ENCODE data around the gene PDZRN4.

PDZRN4 gene

DNA sequence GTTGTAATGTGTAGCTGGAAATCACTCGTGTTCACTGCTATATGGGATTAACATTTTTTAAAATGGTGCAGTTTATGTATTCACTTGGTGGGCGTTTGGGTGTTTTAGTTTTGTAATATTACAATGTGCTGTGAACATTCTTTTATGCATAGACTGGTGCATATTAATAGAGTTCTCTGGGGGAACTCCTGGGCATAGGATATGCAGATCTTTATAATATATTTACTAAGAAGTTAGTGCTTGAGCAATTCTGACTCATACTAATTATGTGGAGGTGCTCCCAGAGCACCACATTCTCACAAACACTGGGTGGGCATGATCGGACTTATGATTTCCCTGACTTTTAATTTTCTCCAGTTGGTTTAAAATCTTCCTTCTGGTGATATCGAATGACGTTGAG lies 342.3 kb downstream of the PDZRN4 start:
- TF ChIP-seq, protein P1, sequence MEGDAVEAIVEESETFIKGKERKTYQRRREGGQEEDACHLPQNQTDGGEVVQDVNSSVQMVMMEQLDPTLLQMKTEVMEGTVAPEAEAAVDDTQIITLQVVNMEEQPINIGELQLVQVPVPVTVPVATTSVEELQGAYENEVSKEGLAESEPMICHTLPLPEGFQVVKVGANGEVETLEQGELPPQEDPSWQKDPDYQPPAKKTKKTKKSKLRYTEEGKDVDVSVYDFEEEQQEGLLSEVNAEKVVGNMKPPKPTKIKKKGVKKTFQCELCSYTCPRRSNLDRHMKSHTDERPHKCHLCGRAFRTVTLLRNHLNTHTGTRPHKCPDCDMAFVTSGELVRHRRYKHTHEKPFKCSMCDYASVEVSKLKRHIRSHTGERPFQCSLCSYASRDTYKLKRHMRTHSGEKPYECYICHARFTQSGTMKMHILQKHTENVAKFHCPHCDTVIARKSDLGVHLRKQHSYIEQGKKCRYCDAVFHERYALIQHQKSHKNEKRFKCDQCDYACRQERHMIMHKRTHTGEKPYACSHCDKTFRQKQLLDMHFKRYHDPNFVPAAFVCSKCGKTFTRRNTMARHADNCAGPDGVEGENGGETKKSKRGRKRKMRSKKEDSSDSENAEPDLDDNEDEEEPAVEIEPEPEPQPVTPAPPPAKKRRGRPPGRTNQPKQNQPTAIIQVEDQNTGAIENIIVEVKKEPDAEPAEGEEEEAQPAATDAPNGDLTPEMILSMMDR (IDR thresholded peaks at IDR 0.05): no peak

DNA sequence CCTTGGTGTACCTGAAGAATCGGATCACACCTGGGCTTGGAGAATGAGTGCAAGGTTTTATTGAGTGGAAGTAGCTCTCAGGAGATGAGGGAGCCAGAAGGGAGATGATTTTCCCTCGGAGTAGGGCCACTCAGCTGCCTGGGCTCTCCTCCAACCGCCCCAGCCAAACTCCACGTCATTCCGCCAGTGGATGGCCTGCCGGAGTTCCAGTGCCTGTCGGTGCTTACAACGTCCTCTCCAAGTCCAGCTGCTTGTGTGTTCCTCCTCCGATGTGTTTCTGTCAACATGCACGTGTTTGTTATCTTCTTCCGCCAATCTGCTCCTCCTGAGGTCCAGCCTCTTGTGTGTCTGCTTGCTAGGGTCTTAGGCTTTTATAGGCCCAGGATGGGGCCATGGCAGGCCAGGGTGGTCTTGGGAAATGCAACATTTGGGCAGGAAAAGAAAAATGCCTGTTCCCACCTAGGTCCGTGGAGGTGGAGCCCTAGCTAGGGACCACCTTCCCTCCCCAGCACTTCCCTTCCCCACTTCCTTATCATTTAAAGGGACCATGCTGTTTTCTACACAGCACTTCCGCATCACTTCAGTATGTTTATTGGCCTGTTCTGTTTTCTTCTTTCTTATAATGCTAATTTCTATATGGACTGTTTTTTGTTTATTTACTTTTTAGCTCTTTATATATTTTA lies 343.2 kb downstream of the PDZRN4 start:
- Histone ChIP-seq H3K9me3 (ENCODE audit: control insufficient read depth, low read length) (no peaks in the 10 kb centered on the region), H3K4me2 (ENCODE audit: low read length) (no peak overlapping the region), H3K9ac (no peak overlapping the region), H3K27ac (no peak overlapping the region), H3K4me3 (ENCODE audit: low read depth, low read length) (no peak overlapping the region), H3K4me1 (no peaks in the 10 kb centered on the region), H3K79me2 (no peaks in the 10 kb centered on the region), H3K36me3 (ENCODE audit: control insufficient read depth, insufficient read depth, low read length) (no peaks in the 10 kb centered on the region), H2AFZ (no peak overlapping the region), H3K27me3 (ENCODE audit: control insufficient read depth, insufficient read depth, low read length) (no peaks in the 10 kb centered on the region)
- TF ChIP-seq, protein P1 (IDR thresholded peaks at IDR 0.05): no peak

More for the DNA sequence above, 342.3 kb downstream of the PDZRN4 start:
- H3K4me2 ChIP-seq (ENCODE audit: low read length): no peak overlapping the region
- H3K9me3 ChIP-seq (ENCODE audit: control insufficient read depth, low read length): no peaks in the 10 kb centered on the region
- H3K4me3 ChIP-seq (ENCODE audit: low read depth, low read length): no peak overlapping the region
- no peaks in the 10 kb centered on the region for H3K36me3 ChIP-seq (ENCODE audit: control insufficient read depth, insufficient read depth, low read length)
- H3K9ac ChIP-seq: no peak overlapping the region
- no peaks in the 10 kb centered on the region for H3K27me3 ChIP-seq (ENCODE audit: control insufficient read depth, insufficient read depth, low read length)
- no peaks in the 10 kb centered on the region for H3K4me1 ChIP-seq
- H3K27ac ChIP-seq: no peak overlapping the region
- H2AFZ ChIP-seq: no peak overlapping the region
- H3K79me2 ChIP-seq: no peaks in the 10 kb centered on the region

DNA sequence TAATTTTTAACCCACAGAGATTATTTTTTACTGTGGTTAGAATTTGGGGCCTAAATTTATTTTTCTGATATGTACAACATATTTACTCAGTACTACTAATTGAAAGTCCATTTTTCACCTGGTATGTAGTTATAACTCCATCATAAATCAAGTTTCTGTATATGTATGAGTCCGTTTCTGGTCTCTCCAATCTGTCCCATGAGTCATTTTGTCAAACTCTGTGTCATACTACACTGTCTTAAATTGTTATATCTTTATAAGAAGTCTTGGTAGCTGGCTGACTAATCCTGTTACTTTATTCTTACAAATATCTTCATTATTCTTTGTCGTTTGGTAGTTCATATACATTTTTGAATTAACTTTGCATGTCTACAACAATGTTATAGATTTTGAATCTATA lies 344.0 kb downstream of the PDZRN4 start:
- TF ChIP-seq, protein P1 (IDR thresholded peaks at IDR 0.05): no peak
- no peaks in the 10 kb centered on the region for H3K36me3 ChIP-seq (ENCODE audit: control insufficient read depth, insufficient read depth, low read length)
- no peak overlapping the region for H3K4me3 ChIP-seq (ENCODE audit: low read depth, low read length)
- no peaks in the 10 kb centered on the region for H3K9me3 ChIP-seq (ENCODE audit: control insufficient read depth, low read length)
- H3K4me1 ChIP-seq: no peaks in the 10 kb centered on the region
- no peak overlapping the region for H2AFZ ChIP-seq
- no peak overlapping the region for H3K9ac ChIP-seq
- no peaks in the 10 kb centered on the region for H3K27me3 ChIP-seq (ENCODE audit: control insufficient read depth, insufficient read depth, low read length)
- no peak overlapping the region for H3K27ac ChIP-seq
- no peak overlapping the region for H3K4me2 ChIP-seq (ENCODE audit: low read length)
- no peaks in the 10 kb centered on the region for H3K79me2 ChIP-seq

DNA sequence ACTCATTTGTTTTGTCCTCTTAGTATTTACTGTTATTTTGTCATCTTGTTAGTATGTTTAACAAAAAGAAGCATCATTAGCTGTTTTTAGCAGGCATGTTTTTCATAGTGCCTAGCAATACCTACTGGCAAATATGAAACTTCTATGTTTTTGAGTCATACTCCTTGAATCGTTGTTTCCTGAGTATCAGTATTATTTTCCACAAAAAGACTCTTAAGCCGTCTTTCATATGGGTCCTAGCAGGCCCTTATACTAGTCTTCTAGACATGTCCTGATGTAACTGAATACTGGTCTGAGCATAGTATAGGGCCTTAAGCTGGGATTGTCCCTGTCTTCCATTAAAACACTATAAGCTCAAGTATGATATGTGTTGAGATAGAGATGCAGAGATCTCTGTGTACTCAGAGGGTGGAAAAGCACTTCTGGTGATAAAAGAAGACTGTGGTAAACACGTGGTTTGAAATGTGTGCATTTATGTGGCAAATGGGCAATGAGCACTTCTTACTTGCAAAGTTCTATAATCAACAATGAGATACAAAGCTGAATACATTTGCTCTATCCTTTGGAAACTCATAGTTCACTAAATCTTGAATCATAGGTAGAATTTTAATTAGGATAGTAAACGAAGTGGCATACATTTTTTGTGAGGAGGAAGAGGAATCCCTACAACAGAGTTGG lies 348.8 kb downstream of the PDZRN4 start:
- Histone ChIP-seq H2AFZ (no peak overlapping the region), H3K4me1 (no peaks in the 10 kb centered on the region), H3K9me3 (ENCODE audit: control insufficient read depth, low read length) (no peaks in the 10 kb centered on the region), H3K9ac (no peak overlapping the region), H3K4me2 (ENCODE audit: low read length) (no peak overlapping the region), H3K4me3 (ENCODE audit: low read depth, low read length) (no peak overlapping the region), H3K27me3 (ENCODE audit: control insufficient read depth, insufficient read depth, low read length) (no peaks in the 10 kb centered on the region), H3K36me3 (ENCODE audit: control insufficient read depth, insufficient read depth, low read length) (no peaks in the 10 kb centered on the region), H3K27ac (no peak overlapping the region), H3K79me2 (no peaks in the 10 kb centered on the region)
- TF ChIP-seq, protein P1 (IDR thresholded peaks at IDR 0.05): no peak

Data from parathyroid adenoma (tissue), 2 donors.